Measurements from ENCODE around the gene LEF1.

DNA sequence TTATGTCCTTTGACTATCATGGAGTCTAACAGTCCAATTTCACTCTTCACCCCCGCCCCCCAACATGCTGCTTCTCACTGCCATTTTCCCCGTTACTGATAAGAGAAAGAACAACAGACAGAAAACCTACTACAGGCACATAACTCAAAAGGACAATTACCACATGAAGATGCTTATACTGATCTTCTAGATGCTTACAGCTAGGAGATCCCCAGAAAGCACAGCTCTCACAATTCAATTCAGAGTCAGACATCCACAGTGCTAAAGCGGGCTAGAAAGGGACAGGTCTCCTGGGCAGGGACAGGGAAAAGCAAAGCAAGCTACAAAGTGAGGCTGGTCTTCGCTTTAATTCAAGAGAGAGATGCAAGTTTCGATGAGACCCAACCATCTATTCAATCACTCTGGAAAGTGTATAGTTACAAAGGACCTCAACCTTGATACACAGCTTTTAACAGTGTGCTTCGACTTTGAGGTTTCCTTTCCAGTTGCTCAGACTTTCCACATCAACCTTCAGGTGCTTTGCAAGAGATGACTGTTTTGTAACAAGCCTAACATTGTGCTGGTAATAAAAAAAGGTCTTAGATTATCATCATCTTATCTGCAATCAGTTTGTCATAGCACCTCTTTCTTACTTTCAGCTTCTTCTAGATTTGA is 60.9 kb downstream of the LEF1 start:
- TF ChIP-seq GATA2 (IDR thresholded peaks at IDR 0.05; ENCODE audit: low read depth, low read length) (no peak), GATA3 (IDR thresholded peaks at IDR 0.05; ENCODE audit: low read depth, low read length) (no peak)
